ENCODE measurements around the gene GALNT10. TPM values are rescaled to one million over a fixed set of nuclear protein-coding genes. Genes with fewer than 3 reads are reported as not detected.

Gene GALNT10
- total and polyA plus RNA-seq, 8 donors = 5.3 to 76.4 (median 27.4) TPM

DNA sequence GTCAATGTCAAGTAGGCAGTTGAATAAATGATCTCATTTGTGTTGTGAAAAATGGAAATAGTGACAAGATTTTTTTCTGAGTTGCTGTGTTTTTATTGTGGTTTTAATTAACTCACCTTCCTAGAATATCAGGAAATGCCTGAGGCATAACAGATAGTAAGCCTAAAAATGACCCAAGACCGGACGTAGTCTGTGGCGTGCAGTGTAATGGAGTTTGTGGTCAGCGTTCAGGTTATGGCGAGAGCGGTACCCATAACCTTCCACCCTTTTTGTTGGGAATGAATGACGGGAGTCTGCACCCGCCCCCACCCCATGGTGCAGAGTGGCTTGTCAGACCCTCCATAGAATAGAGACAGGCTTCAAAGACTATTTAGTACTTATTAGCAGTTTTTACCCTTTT is 119.3 kb downstream of the GALNT10 start:
- no peak overlapping the region for H3K27ac ChIP-seq

DNA sequence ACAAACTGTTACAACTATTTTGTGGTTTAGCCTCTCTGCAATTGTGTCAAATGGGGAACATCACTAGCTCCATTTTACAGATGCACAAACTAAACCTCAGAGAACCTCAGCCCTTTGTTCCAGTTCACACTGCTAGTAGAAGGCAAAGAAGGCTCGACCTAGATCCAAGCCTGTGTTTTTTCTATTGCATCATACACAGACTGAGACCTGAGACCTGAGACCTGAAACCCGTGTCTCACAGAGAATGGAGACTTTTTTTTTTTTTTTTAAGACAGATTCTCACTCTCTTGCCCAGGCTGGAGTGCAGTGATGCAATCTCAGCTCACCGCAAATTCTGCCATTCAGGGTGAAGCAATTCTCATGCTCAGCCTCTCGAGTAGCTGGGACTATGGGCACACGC is 120.8 kb downstream of the GALNT10 start:
- Histone ChIP-seq H3K4me1 (peaks cover 0 to 13% (median 4%) of the 10 kb centered on the region in 4 donors), H3K4me3 (no peak overlapping the region), H3K36me3 (no peaks in the 10 kb centered on the region), H3K9me3 (no peaks in the 10 kb centered on the region), H3K27me3 (no peaks in the 10 kb centered on the region), H3K27ac (no peak overlapping the region)
- intact Hi-C loops (cut with DNase I; ENCODE audit: low total_unique reads) = no loop called here
- 84 to 93% (median 87%) methylated on average over 5 of the region's 5 CpGs for WGBS, 5 donors
- no peak for TF ChIP-seq EP300 (IDR thresholded peaks at IDR 0.05)
- TF ChIP-seq POLR2AphosphoS5 (IDR thresholded peaks at IDR 0.05) = no peak
- no peak for TF ChIP-seq POLR2A (IDR thresholded peaks at IDR 0.05)
- TF ChIP-seq, protein P1, sequence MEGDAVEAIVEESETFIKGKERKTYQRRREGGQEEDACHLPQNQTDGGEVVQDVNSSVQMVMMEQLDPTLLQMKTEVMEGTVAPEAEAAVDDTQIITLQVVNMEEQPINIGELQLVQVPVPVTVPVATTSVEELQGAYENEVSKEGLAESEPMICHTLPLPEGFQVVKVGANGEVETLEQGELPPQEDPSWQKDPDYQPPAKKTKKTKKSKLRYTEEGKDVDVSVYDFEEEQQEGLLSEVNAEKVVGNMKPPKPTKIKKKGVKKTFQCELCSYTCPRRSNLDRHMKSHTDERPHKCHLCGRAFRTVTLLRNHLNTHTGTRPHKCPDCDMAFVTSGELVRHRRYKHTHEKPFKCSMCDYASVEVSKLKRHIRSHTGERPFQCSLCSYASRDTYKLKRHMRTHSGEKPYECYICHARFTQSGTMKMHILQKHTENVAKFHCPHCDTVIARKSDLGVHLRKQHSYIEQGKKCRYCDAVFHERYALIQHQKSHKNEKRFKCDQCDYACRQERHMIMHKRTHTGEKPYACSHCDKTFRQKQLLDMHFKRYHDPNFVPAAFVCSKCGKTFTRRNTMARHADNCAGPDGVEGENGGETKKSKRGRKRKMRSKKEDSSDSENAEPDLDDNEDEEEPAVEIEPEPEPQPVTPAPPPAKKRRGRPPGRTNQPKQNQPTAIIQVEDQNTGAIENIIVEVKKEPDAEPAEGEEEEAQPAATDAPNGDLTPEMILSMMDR (IDR thresholded peaks at IDR 0.05) = no peak
- no peak for DNase-seq

More for the DNA sequence above, 119.3 kb downstream of the GALNT10 start:
- no peak overlapping the region for H3K4me3 ChIP-seq
- peaks cover 0 to 13% (median 2%) of the 10 kb centered on the region in 4 donors for H3K4me1 ChIP-seq
- DNase-seq = no peak
- peaks cover 0 to 3% (median 0%) of the 10 kb centered on the region in 4 donors for H3K36me3 ChIP-seq
- 78 to 98% (median 88%) methylated on average over 8 of the region's 8 CpGs for WGBS, 5 donors
- TF ChIP-seq POLR2AphosphoS5 (IDR thresholded peaks at IDR 0.05) = no peak
- TF ChIP-seq POLR2A (IDR thresholded peaks at IDR 0.05) = no peak
- no peak for TF ChIP-seq EP300 (IDR thresholded peaks at IDR 0.05)
- H3K27me3 ChIP-seq = no peaks in the 10 kb centered on the region
- intact Hi-C loops (cut with DNase I; ENCODE audit: low total_unique reads) = no loop called here
- peaks cover 0 to 6% (median 3%) of the 10 kb centered on the region in 4 donors for H3K9me3 ChIP-seq

DNA sequence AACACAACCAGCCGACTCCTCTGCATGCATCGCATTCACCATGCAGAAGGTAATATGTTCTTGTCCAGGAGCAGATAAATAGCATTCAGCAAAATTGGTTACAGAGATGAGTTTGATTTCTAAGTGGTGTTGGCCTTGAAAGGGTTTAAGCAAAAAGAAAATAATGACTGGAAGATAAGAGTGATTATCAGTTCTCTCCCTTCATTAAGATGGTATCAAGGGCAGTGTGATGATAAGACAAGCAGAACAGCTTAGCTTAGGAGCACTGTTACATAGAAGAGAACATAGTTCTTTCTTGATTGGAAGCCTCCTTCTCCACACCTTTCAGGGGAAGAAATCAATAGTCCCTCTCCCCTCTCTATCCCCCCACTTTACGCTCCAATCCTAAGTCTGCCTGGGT is 121.5 kb downstream of the GALNT10 start:
- Histone ChIP-seq H3K27me3 (no peaks in the 10 kb centered on the region), H3K4me1 (peaks cover 0 to 13% (median 5%) of the 10 kb centered on the region in 4 donors), H3K9me3 (no peaks in the 10 kb centered on the region), H3K36me3 (no peaks in the 10 kb centered on the region), H3K27ac (no peak overlapping the region), H3K4me3 (no peak overlapping the region)
- 88 to 97% (median 91%) methylated on average over 3 of the region's 3 CpGs for WGBS, 5 donors
- intact Hi-C loops (cut with DNase I; ENCODE audit: low total_unique reads) = no loop called here
- TF ChIP-seq, protein P1 (IDR thresholded peaks at IDR 0.05) = no peak
- TF ChIP-seq EP300 (IDR thresholded peaks at IDR 0.05) (no peak), POLR2AphosphoS5 (IDR thresholded peaks at IDR 0.05) (no peak), POLR2A (IDR thresholded peaks at IDR 0.05) (no peak)
- DNase-seq = no peak

DNA sequence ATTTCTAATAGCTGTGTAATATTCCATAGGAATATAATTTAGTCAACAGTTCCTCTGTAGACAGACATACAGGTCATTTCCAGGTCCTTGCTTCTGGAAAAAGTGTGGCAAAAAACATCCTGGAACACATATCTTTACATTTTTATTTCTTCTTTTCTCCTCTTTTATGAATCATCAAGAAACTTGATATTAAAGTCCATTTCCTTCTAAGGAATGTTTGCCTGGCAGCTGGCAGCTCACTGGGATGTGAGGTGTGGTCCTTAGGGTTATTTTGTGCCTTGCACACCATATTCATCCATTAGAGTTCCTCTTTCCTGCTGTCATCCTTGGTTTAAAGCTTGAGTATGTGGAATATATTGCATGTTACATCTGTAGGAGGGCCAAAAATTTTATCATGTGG is 122.0 kb downstream of the GALNT10 start:
- no peak overlapping the region for H3K4me3 ChIP-seq
- no peaks in the 10 kb centered on the region for H3K27me3 ChIP-seq
- intact Hi-C loops (cut with DNase I; ENCODE audit: low total_unique reads) = no loop called here
- H3K27ac ChIP-seq = no peak overlapping the region
- H3K36me3 ChIP-seq = no peaks in the 10 kb centered on the region
- peaks cover 0 to 13% (median 5%) of the 10 kb centered on the region in 4 donors for H3K4me1 ChIP-seq
- no peak for TF ChIP-seq POLR2AphosphoS5 (IDR thresholded peaks at IDR 0.05)
- no peak for TF ChIP-seq EP300 (IDR thresholded peaks at IDR 0.05)
- TF ChIP-seq POLR2A (IDR thresholded peaks at IDR 0.05) = no peak
- TF ChIP-seq, protein P1 (IDR thresholded peaks at IDR 0.05) = no peak
- no peak for DNase-seq
- no peaks in the 10 kb centered on the region for H3K9me3 ChIP-seq

DNA sequence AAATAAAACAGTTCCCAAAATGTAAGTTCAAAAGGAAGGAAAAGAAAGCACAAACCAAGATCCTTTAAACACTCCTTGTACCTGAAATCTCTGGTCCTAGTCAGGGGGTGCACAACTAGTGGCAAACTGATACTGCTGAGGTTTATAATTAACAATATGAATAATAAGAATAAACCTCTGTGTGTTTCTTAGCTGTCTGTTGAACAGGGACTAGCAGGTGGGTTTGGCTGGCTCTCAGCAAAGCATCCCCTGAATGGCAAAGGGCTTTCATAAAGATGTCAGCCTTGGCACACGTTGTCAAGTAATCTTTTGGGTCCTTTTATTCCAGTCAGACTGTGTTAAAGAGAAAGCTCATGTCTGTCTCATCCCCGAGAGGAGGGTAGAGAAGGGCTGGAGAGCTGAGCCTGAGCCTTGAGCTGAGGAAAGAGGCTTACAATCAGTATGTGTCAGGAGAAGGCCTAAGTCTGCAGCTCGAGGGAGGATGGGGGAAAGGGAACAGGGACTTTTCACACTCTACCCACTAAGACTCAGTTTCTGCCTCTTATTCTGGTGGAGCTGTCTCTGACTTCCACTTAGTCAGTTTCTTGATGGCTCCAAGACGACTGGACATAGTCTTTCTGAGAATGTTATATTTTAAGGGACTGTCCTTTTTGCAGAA is 123.0 kb downstream of the GALNT10 start:
- H3K9me3 ChIP-seq = no peaks in the 10 kb centered on the region
- no peak overlapping the region for H3K4me3 ChIP-seq
- H3K27ac ChIP-seq = no peak overlapping the region
- no peaks in the 10 kb centered on the region for H3K27me3 ChIP-seq
- peaks cover 0 to 13% (median 5%) of the 10 kb centered on the region in 4 donors for H3K4me1 ChIP-seq
- DNase-seq = no peak
- TF ChIP-seq EP300 (IDR thresholded peaks at IDR 0.05) (no peak), POLR2A (IDR thresholded peaks at IDR 0.05) (no peak), POLR2AphosphoS5 (IDR thresholded peaks at IDR 0.05) (no peak)
- TF ChIP-seq, protein P1 (IDR thresholded peaks at IDR 0.05) = no peak
- intact Hi-C loops (cut with DNase I; ENCODE audit: low total_unique reads) = no loop called here
- 71 to 82% (median 78%) methylated on average over 4 of the region's 4 CpGs for WGBS, 5 donors
- no peaks in the 10 kb centered on the region for H3K36me3 ChIP-seq

All from stomach (tissue), 9 donors.